Measurements from ENCODE around the gene OR52I2. TPM values are rescaled to one million over a fixed set of nuclear protein-coding genes. Genes with fewer than 3 reads are reported as not detected.

OR52I2 gene
- total and polyA plus RNA-seq, 4 donors: not detected

DNA sequence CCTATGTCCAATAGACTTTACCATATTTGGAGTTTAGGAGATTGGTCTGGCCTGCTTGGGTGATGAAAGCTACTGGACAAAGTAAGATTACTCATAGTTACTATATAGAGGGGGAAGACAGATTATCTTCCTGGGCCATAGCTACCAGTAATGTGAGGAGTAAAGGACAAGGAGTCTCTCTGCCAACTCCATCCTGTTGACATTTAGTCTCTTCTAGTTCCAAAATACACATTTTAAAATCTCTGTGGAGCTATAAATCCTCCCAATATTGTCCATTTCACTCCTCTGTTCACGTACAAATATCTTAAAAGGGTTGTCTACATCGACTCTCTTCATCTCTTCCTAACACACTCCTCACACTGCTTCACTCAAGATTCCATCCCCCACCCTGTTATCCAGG is 54.6 kb downstream of the OR52I2 start:
- DNase-seq (no peak), ATAC-seq (ENCODE audit: insufficient read depth, low FRiP score) (no peak)
- Histone ChIP-seq H3K9ac (ENCODE audit: insufficient read depth in 1 of 2, low read length in 2 of 2) (no peak overlapping the region), H3K9me3 (ENCODE audit: control insufficient read depth in 4 of 4, insufficient read depth in 3 of 4, low read length in 3 of 4) (no peaks in the 10 kb centered on the region), H3K27me3 (ENCODE audit: control insufficient read depth in 3 of 3, insufficient read depth in 3 of 3, low read length in 2 of 3) (peaks cover 0 to 11% (median 0%) of the 10 kb centered on the region in 3 donors), H3K27ac (ENCODE audit: low read depth in 1 of 2, low read length in 1 of 2) (no peak overlapping the region), H3K36me3 (ENCODE audit: control insufficient read depth in 4 of 4, insufficient read depth in 4 of 4, low read length in 4 of 4) (no peaks in the 10 kb centered on the region), H3K4me1 (ENCODE audit: control insufficient read depth in 5 of 5, insufficient read depth in 5 of 5, low read length in 5 of 5) (no peaks in the 10 kb centered on the region), H3K4me3 (no peak overlapping the region)
- 80 to 86% methylated on average over 2 of the region's 2 CpGs for WGBS, 2 donors
- TF ChIP-seq, protein P1, sequence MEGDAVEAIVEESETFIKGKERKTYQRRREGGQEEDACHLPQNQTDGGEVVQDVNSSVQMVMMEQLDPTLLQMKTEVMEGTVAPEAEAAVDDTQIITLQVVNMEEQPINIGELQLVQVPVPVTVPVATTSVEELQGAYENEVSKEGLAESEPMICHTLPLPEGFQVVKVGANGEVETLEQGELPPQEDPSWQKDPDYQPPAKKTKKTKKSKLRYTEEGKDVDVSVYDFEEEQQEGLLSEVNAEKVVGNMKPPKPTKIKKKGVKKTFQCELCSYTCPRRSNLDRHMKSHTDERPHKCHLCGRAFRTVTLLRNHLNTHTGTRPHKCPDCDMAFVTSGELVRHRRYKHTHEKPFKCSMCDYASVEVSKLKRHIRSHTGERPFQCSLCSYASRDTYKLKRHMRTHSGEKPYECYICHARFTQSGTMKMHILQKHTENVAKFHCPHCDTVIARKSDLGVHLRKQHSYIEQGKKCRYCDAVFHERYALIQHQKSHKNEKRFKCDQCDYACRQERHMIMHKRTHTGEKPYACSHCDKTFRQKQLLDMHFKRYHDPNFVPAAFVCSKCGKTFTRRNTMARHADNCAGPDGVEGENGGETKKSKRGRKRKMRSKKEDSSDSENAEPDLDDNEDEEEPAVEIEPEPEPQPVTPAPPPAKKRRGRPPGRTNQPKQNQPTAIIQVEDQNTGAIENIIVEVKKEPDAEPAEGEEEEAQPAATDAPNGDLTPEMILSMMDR (IDR thresholded peaks at IDR 0.05; ENCODE audit: control extremely low read depth, extremely low read depth): no peak

DNA sequence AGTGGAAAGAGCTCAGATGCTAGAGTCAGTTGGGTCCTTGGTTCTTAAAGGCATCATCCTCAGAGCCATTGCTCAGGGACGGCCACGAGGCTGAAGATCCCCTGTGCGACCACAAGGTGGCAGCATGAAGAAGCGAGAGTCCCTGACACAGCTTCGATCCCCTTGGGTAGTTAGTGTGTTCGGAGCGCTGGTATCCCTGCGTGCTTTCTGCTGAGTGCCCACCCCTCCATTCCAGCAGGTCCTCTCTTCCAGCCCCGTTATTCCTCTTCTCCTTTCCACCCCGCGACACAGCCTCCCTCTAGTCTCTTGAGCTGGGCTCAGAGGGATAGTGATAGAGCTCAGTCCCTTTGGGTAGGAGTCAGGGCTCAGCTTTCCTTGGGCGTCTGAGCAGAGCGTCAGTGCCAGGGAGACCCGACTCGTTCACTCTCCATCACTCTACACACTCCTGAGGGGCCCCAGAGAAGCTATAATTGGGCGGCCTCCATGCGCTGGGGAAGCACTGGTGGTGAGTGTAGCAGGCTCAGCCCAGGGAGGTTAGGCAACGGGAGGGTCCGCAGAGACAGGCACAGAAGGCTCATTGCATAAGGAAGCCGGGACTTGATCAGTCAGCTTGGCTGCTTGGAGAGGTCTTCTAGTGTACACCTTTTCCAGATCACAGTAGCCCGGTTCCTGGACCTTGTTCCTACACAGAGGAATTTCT is 55.6 kb downstream of the OR52I2 start, which contains the start of gene OR51D1:
Gene OR51D1 (plus strand): TSS at position 516 of the 700 bp plus-strand sequence. CDS start 2,314 bp downstream, outside the sequence.
- 32 to 33% methylated on average over 21 of the region's 21 CpGs for WGBS, 2 donors
- DNase-seq (peak; percentile 67 to 76 (median 73)), ATAC-seq (ENCODE audit: insufficient read depth, low FRiP score) (peak; percentile 87)
- H3K4me3 ChIP-seq: no peak within 1 kb of the TSS
- H3K27me3 ChIP-seq (ENCODE audit: control insufficient read depth in 3 of 3, insufficient read depth in 3 of 3, low read length in 2 of 3): peaks cover 0 to 11% (median 0%) of the 10 kb centered on the region in 3 donors
- H3K27ac ChIP-seq (ENCODE audit: low read depth in 1 of 2, low read length in 1 of 2): no peak within 1 kb of the TSS
- no peaks in the 10 kb centered on the region for H3K36me3 ChIP-seq (ENCODE audit: control insufficient read depth in 4 of 4, insufficient read depth in 4 of 4, low read length in 4 of 4)
- H3K4me1 ChIP-seq (ENCODE audit: control insufficient read depth in 5 of 5, insufficient read depth in 5 of 5, low read length in 5 of 5): no peaks in the 10 kb centered on the region
- TF ChIP-seq, protein P1 (IDR thresholded peaks at IDR 0.05; ENCODE audit: control extremely low read depth, extremely low read depth): peak; percentile 59
- H3K9me3 ChIP-seq (ENCODE audit: control insufficient read depth in 4 of 4, insufficient read depth in 3 of 4, low read length in 3 of 4): no peaks in the 10 kb centered on the region
- no peak within 1 kb of the TSS for H3K9ac ChIP-seq (ENCODE audit: insufficient read depth in 1 of 2, low read length in 2 of 2)

DNA sequence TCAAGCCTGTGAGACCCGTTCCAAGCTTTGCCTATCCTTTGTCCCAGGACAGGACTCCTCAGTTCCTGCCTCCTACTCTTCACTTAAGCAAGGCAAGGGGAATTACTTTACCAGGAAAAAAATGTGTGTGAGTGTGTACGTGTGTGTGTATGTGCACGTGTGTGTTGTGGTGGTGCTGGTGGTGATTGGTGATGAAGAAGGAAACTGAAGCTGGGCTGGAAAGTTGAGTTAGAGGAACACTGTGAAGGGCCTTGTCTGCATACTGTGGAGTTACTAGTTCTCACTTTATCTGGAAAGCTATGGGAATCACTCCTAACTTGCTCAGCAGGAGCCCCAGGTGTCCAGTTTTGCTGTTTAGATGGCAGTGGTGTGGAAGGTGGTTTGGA is 56.1 kb downstream of the OR52I2 start:
- Histone ChIP-seq H3K9me3 (ENCODE audit: control insufficient read depth in 4 of 4, insufficient read depth in 3 of 4, low read length in 3 of 4) (no peaks in the 10 kb centered on the region), H3K9ac (ENCODE audit: insufficient read depth in 1 of 2, low read length in 2 of 2) (no peak overlapping the region), H3K4me3 (no peak overlapping the region), H3K36me3 (ENCODE audit: control insufficient read depth in 4 of 4, insufficient read depth in 4 of 4, low read length in 4 of 4) (no peaks in the 10 kb centered on the region), H3K4me1 (ENCODE audit: control insufficient read depth in 5 of 5, insufficient read depth in 5 of 5, low read length in 5 of 5) (no peaks in the 10 kb centered on the region), H3K27ac (ENCODE audit: low read depth in 1 of 2, low read length in 1 of 2) (no peak overlapping the region), H3K27me3 (ENCODE audit: control insufficient read depth in 3 of 3, insufficient read depth in 3 of 3, low read length in 2 of 3) (peaks cover 0 to 11% (median 0%) of the 10 kb centered on the region in 3 donors)
- no peak for DNase-seq
- TF ChIP-seq, protein P1 (IDR thresholded peaks at IDR 0.05; ENCODE audit: control extremely low read depth, extremely low read depth): no peak
- ATAC-seq (ENCODE audit: insufficient read depth, low FRiP score): no peak
- WGBS, 2 donors: 83 to 91% methylated on average over 3 of the region's 3 CpGs
